GM19043 (cell line): Measurements from ENCODE around the gene TRAF2.
"Not testable (repeated sequence)": the region's sequence is repeated elsewhere in the genome, so short reads cannot be mapped to it uniquely, and the experiment has no call there.

ENCODE experiments used
- ATAC-seq: cut with Tn5 transposase; IDR thresholded peaks from one replicate; pipeline ENCODE4 v1.9.1; 2021; ENCODE audit warnings: low read depth; ENCODE audit not compliant: unreplicated experiment

TRAF2 gene

GRCh38 chr9:136885950-136886578 lies at the start of gene TRAF2:
Gene TRAF2 (plus strand): TSS chr9:136886516. CDS start chr9:136898741, 12,225 bp downstream.
- peak; percentile 83 for ATAC-seq

GRCh38 chr9:136837146-136837855 lies 49.0 kb upstream of the TRAF2 start:
- no peak for ATAC-seq

- ATAC-seq, result not testable (repeated sequence)
Measured at GRCh38 chr9:136837856-136838277, 48.4 kb upstream of the TRAF2 start.

- no peak for ATAC-seq
Measured at GRCh38 chr9:136838314-136839228, 47.7 kb upstream of the TRAF2 start.

- no peak for ATAC-seq
Measured at GRCh38 chr9:136839229-136840139, 46.8 kb upstream of the TRAF2 start.

GRCh38 chr9:136840140-136840876 lies 46.0 kb upstream of the TRAF2 start:
- no peak for ATAC-seq

- no peak for ATAC-seq
Measured at GRCh38 chr9:136840877-136841645, 45.3 kb upstream of the TRAF2 start.

- not testable (repeated sequence) for ATAC-seq
Measured at GRCh38 chr9:136841646-136842379, 44.5 kb upstream of the TRAF2 start.

- peak; percentile 72 for ATAC-seq
Measured at GRCh38 chr9:136842380-136842948, 43.9 kb upstream of the TRAF2 start, which contains the start of gene AJM1. Gene AJM1 (plus strand): TSS chr9:136842478. CDS start chr9:136844415, 1,937 bp downstream.

- not testable (repeated sequence) for ATAC-seq
Measured at GRCh38 chr9:136843159-136843800, 43.0 kb upstream of the TRAF2 start.

GRCh38 chr9:136843801-136844740 lies 42.2 kb upstream of the TRAF2 start:
- ATAC-seq, result not testable (repeated sequence)

- ATAC-seq, result no peak
Measured at GRCh38 chr9:136844761-136845464, 41.4 kb upstream of the TRAF2 start.

- ATAC-seq, result no peak
Measured at GRCh38 chr9:136845465-136846260, 40.7 kb upstream of the TRAF2 start.

- no peak for ATAC-seq
Measured at GRCh38 chr9:136846376-136847087, 39.8 kb upstream of the TRAF2 start.
